Measurements from ENCODE around the gene R3HDML. TPM values are rescaled to one million over a fixed set of nuclear protein-coding genes. Genes with fewer than 3 reads are reported as not detected.

The R3HDML gene
- total and polyA plus RNA-seq, 2 of the 13 experiments (the other 11 are each of a cell fraction or from before 2014, with no cell fraction given): not detected

- TF ChIP-seq TAF1 (CRISPR knock-in tag; IDR thresholded peaks at IDR 0.05): no peak
- no peak for TF ChIP-seq TCF7 (IDR thresholded peaks at IDR 0.05; ENCODE audit: low read depth)
- no peak; the same call in 1 of the 2 replicates for TF ChIP-seq POLR2G (IDR thresholded peaks at IDR 0.05; ENCODE audit: low read depth, low read length)
- peak; percentile 81; the same call in 1 of the 2 replicates for TF ChIP-seq ZSCAN5A (CRISPR knock-in tag; IDR thresholded peaks at IDR 0.05; ENCODE audit: borderline replicate concordance)
- peak; percentile 78 for TF ChIP-seq ETV6 (CRISPR knock-in tag; conservative IDR thresholded peaks at IDR 0.05)
- TF ChIP-seq ZNF136 (CRISPR knock-in tag; IDR thresholded peaks at IDR 0.05; ENCODE audit: low read depth): no peak; the same call in 1 of the 2 replicates
- TF ChIP-seq ZNF558 (CRISPR knock-in tag; IDR thresholded peaks at IDR 0.05; ENCODE audit: borderline replicate concordance): no peak
- TF ChIP-seq HES4 (CRISPR knock-in tag; IDR thresholded peaks at IDR 0.05; ENCODE audit: borderline replicate concordance): peak; percentile 39; the same call in 1 of the 2 replicates
- no peak for TF ChIP-seq ZNF256 (CRISPR knock-in tag; conservative IDR thresholded peaks at IDR 0.05)
- TF ChIP-seq PREB (CRISPR knock-in tag; IDR thresholded peaks at IDR 0.05): no peak
- TF ChIP-seq PAXIP1 (CRISPR knock-in tag; conservative IDR thresholded peaks at IDR 0.05): peak; percentile 70
- peak; percentile 20; the same call in 1 of the 2 replicates for TF ChIP-seq ZFP37 (CRISPR knock-in tag; IDR thresholded peaks at IDR 0.05; ENCODE audit: borderline replicate concordance)
- TF ChIP-seq EHMT2 (IDR thresholded peaks at IDR 0.05; ENCODE audit: borderline replicate concordance, low read depth, low read length): peak; percentile 55; the same call in 1 of the 2 replicates
- no peak for TF ChIP-seq FOXO4 (CRISPR knock-in tag; conservative IDR thresholded peaks at IDR 0.05)
- TF ChIP-seq TCF7L2 (IDR thresholded peaks at IDR 0.05; ENCODE audit: low read depth, low read length): no peak
- TF ChIP-seq GABPA (IDR thresholded peaks at IDR 0.05; ENCODE audit: low read depth, low read length): no peak
- no peak; the same call in 1 of the 2 replicates for TF ChIP-seq GABPA (CRISPR knock-in tag; IDR thresholded peaks at IDR 0.05; ENCODE audit: low read depth)
- peak; percentile 76 for TF ChIP-seq MXD3 (CRISPR knock-in tag; IDR thresholded peaks at IDR 0.05)
- TF ChIP-seq NCOA2 (CRISPR knock-in tag; IDR thresholded peaks at IDR 0.05): peak; percentile 76
- no peak for TF ChIP-seq NFATC3 (CRISPR knock-in tag; IDR thresholded peaks at IDR 0.05)
- TF ChIP-seq LCORL (IDR thresholded peaks at IDR 0.05): no peak
- peak; percentile 98 for TF ChIP-seq LCORL (CRISPR knock-in tag; IDR thresholded peaks at IDR 0.05)
- TF ChIP-seq MEIS1 (CRISPR knock-in tag; IDR thresholded peaks at IDR 0.05; ENCODE audit: borderline replicate concordance): no peak
Observed at GRCh38 chr20:44370639-44371218, 33.9 kb downstream of the R3HDML start (continued).

Measured in HepG2 (cell line).